ENCODE results near the gene STX7. TPM values are rescaled to one million over a fixed set of nuclear protein-coding genes. Genes with fewer than 3 reads are reported as not detected.

Gene STX7
- total and polyA plus RNA-seq, 8 donors = 46.1 to 69.7 (median 58.7) TPM

GRCh38 chr6:132418235-132418965 is 94.5 kb downstream of the STX7 start:
- H3K27me3 ChIP-seq = no peaks in the 10 kb centered on the region
- H3K9me3 ChIP-seq = peaks cover 0 to 15% of the 10 kb centered on the region in 2 donors
- H3K27ac ChIP-seq = no peak overlapping the region
- H3K4me1 ChIP-seq = no peaks in the 10 kb centered on the region
- H3K36me3 ChIP-seq = no peaks in the 10 kb centered on the region
- ATAC-seq (no peak), DNase-seq (no peak)
- TF ChIP-seq CTCF (IDR thresholded peaks at IDR 0.05) = no peak
- no peak overlapping the region for H3K4me3 ChIP-seq
- intact Hi-C loops (cut with DNase I) = no loop called here

GRCh38 chr6:132414761-132415160 is 98.2 kb downstream of the STX7 start:
- no peak for TF ChIP-seq CTCF (IDR thresholded peaks at IDR 0.05)

GRCh38 chr6:132414322-132414721 is 98.6 kb downstream of the STX7 start:
- DNase-seq = no peak
- TF ChIP-seq CTCF (IDR thresholded peaks at IDR 0.05) = no peak
- no peak for ATAC-seq
- no peaks in the 10 kb centered on the region for H3K36me3 ChIP-seq
- H3K27ac ChIP-seq = no peak overlapping the region
- intact Hi-C loops (cut with DNase I) = no loop called here
- no peak overlapping the region for H3K4me3 ChIP-seq
- no peaks in the 10 kb centered on the region for H3K27me3 ChIP-seq
- H3K4me1 ChIP-seq = no peaks in the 10 kb centered on the region
- peaks cover 0 to 5% of the 10 kb centered on the region in 2 donors for H3K9me3 ChIP-seq

More at GRCh38 chr6:132414761-132415160, 98.2 kb downstream of the STX7 start:
- DNase-seq (no peak), ATAC-seq (no peak)
- no peaks in the 10 kb centered on the region for H3K4me1 ChIP-seq
- H3K36me3 ChIP-seq = no peaks in the 10 kb centered on the region
- no peak overlapping the region for H3K27ac ChIP-seq
- H3K4me3 ChIP-seq = no peak overlapping the region
- no peaks in the 10 kb centered on the region for H3K27me3 ChIP-seq
- intact Hi-C loops (cut with DNase I) = no loop called here
- peaks cover 0 to 5% of the 10 kb centered on the region in 2 donors for H3K9me3 ChIP-seq

GRCh38 chr6:132413499-132413802 is 99.5 kb downstream of the STX7 start:
- Histone ChIP-seq H3K4me3 (no peak overlapping the region), H3K9me3 (peaks cover 0 to 5% of the 10 kb centered on the region in 2 donors), H3K4me1 (no peaks in the 10 kb centered on the region), H3K36me3 (no peaks in the 10 kb centered on the region), H3K27ac (no peak overlapping the region), H3K27me3 (no peaks in the 10 kb centered on the region)
- DNase-seq (no peak), ATAC-seq (no peak)
- intact Hi-C loops (cut with DNase I) = no loop called here
- no peak for TF ChIP-seq CTCF (IDR thresholded peaks at IDR 0.05)

DNA sequence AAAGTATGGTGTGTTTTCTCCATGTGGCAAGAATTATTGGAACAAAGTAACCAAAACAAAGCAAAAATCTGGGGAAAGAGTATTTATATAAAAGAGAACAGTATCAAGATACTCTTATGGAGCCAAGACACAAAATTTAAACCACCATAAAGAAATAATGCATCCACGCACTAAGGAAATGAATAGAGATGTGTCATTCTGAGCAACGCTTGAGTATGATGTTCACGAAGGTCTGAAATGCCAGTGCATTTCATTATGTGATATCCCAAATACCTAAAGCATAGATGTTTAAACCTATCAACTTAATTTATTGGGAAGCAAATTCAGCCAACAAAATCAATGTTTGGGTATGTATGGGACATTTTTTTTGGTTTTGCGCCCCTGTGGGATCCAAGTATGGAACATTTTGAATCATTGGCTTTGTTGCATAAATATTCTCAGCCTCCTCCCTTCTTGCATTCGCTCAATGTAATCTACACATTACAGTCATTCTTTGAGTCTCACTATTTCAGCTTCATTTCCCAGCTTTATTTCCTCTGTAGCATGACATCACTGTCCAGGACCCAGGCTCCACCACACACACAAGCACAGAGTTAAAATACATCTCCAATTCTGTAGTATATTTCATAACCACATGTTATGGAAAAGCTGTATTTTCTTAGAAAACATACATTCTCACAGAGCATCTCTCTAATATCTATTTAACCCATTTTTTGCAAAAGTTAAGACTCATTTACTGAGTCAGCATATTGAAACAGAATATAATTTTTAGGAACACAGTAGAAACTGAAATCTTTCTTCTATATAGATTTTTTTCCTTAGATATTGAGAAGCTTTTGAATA is 100.0 kb downstream of the STX7 start:
- ATAC-seq = no peak

More for the DNA sequence above, 100.0 kb downstream of the STX7 start:
- no peak for DNase-seq
- no peaks in the 10 kb centered on the region for H3K27me3 ChIP-seq
- H3K4me1 ChIP-seq = no peaks in the 10 kb centered on the region
- no peaks in the 10 kb centered on the region for H3K36me3 ChIP-seq
- no peak for TF ChIP-seq CTCF (IDR thresholded peaks at IDR 0.05)
- peaks cover 0 to 5% of the 10 kb centered on the region in 2 donors for H3K9me3 ChIP-seq
- H3K4me3 ChIP-seq = no peak overlapping the region
- intact Hi-C loops (cut with DNase I) = no loop called here
- H3K27ac ChIP-seq = no peak overlapping the region

All from left lung (tissue), 10 donors.